K562 (cell line): ENCODE data around the gene PITHD1. TPM values are rescaled to one million over a fixed set of nuclear protein-coding genes. Genes with fewer than 3 reads are reported as not detected.
A peak's percentile ranks its signal among the peaks of the same experiment; 100 is the strongest.

ENCODE experiments used
- BDP1 ChIP-seq: IDR thresholded peaks from 3 replicates; pipeline ENCODE4 v1.6.1; 2011; ENCODE audit not compliant: insufficient read length, insufficient read depth
- BRCA1 ChIP-seq, 2 experiments: fragments of 450-650 bp in 1 of 2; sonication (generic) in 1 of 2; formaldehyde crosslinking in 1 of 2; IDR thresholded peaks; 2 replicates each; pipeline versions ENCODE4 v1.5.0 to v1.6.1; 2017 to 2020; ENCODE audit warnings: mild to moderate bottlenecking in 1 of 2, missing genetic modification reagents in 1 of 2
- CHD2 ChIP-seq: IDR thresholded peaks from 2 replicates; pipeline ENCODE4 v1.6.1; 2011; ENCODE audit warnings: low read depth, low read length
- CHD4 ChIP-seq: fragments of 200-600 bp; sonication (generic); IDR thresholded peaks from 3 replicates; pipeline ENCODE4 v1.6.1; 2012; ENCODE audit warnings: low read depth, mild to moderate bottlenecking, mixed read lengths, low read length, inconsistent platforms; ENCODE audit not compliant: insufficient read depth, insufficient replicate concordance, poor library complexity, severe bottlenecking
- ETV5 ChIP-seq: sonication (generic); formaldehyde crosslinking; IDR thresholded peaks from 2 replicates; pipeline ENCODE4 v1.4.0; 2020; ENCODE audit warnings: low read depth, mild to moderate bottlenecking, missing genetic modification reagents
- HCFC1 ChIP-seq: IDR thresholded peaks from 2 replicates; pipeline ENCODE4 v1.6.1; 2012; ENCODE audit warnings: low read depth, low read length, improper control_type of control experiment
- JUND ChIP-seq, 2 experiments: IDR thresholded peaks; 2 replicates in 1 of 2; 3 replicates in 1 of 2; pipeline ENCODE4 v1.6.1; 2011; ENCODE audit warnings: borderline replicate concordance in 2 of 2, low read depth in 2 of 2, low read length in 2 of 2, improper control_type of control experiment in 1 of 2, missing biosample characterization in 1 of 2, missing genetic modification characterization in 1 of 2, missing genetic modification reagents in 1 of 2
- MYNN ChIP-seq, 2 experiments: sonication (generic); formaldehyde crosslinking in 1 of 2; IDR thresholded peaks; 2 replicates each; pipeline versions ENCODE4 v1.5.0 to v1.6.1; 2016 to 2020; ENCODE audit warnings: antibody characterized with exemption in 1 of 2, missing genetic modification reagents in 1 of 2
- NELFE ChIP-seq: IDR thresholded peaks from 2 replicates; pipeline ENCODE4 v1.6.1; 2011; ENCODE audit warnings: mild to moderate bottlenecking; ENCODE audit not compliant: insufficient read depth, insufficient read length
- NFIC ChIP-seq: fragments of 450-650 bp; IDR thresholded peaks from 2 replicates; pipeline ENCODE4 v1.6.1; 2017; ENCODE audit warnings: mild to moderate bottlenecking, inconsistent platforms
- NR2C2 ChIP-seq, 2 experiments: fragments of 200-800 bp in 1 of 2; sonication (Bioruptor generic) in 1 of 2; sonication (generic) in 1 of 2; formaldehyde crosslinking in 1 of 2; IDR thresholded peaks; 2 replicates each; pipeline versions ENCODE4 v1.6.1 to v1.8.0; 2016 to 2022; ENCODE audit warnings: mild to moderate bottlenecking in 1 of 2, missing compliant biosample characterization in 1 of 2, missing genetic modification characterization in 1 of 2, missing genetic modification reagents in 1 of 2
- POLR2A ChIP-seq: fragments of 450-650 bp; conservative IDR thresholded peaks from 2 replicates; pipeline ENCODE4 v1.6.1; 2016
- RAD21 ChIP-seq, 2 experiments: fragments of 250-450 bp in 1 of 2; fragments of 450-650 bp in 1 of 2; sonication (Bioruptor Pico) in 1 of 2; formaldehyde crosslinking in 1 of 2; IDR thresholded peaks in 1 of 2; conservative IDR thresholded peaks in 1 of 2; 2 replicates each; pipeline versions ENCODE4 v1.4.0 to v1.8.0; 2020 to 2022; ENCODE audit warnings: mild to moderate bottlenecking in 2 of 2, moderate library complexity in 1 of 2
- RBM15 ChIP-seq: fragments of 200-400 bp; formaldehyde crosslinking; IDR thresholded peaks from 2 replicates; pipeline ENCODE4 v1.6.1; 2018; ENCODE audit warnings: mild to moderate bottlenecking, low read length, moderate library complexity; ENCODE audit not compliant: insufficient read depth
- RBM17 ChIP-seq: fragments of 200-400 bp; formaldehyde crosslinking; IDR thresholded peaks from 2 replicates; pipeline ENCODE4 v1.6.1; 2017; ENCODE audit warnings: low read depth, mild to moderate bottlenecking, low read length, borderline replicate concordance
- SPI1 ChIP-seq: IDR thresholded peaks from 2 replicates; pipeline ENCODE4 v1.6.1; 2011; ENCODE audit warnings: low read depth, low read length, control low read depth, borderline replicate concordance
- TAF9B ChIP-seq: fragments of 450-650 bp; IDR thresholded peaks from 2 replicates; pipeline ENCODE4 v1.6.1; 2018; ENCODE audit warnings: mild to moderate bottlenecking; ENCODE audit not compliant: partially characterized antibody
- TCF7 ChIP-seq: sonication (generic); IDR thresholded peaks from 2 replicates; pipeline ENCODE4 v1.6.1; 2016; ENCODE audit warnings: antibody characterized with exemption, borderline replicate concordance
- TRIM24 ChIP-seq, 2 experiments: fragments of 450-650 bp; IDR thresholded peaks; 2 replicates each; pipeline ENCODE4 v1.6.1; 2016
- ZFP30 ChIP-seq: fragments of 250-450 bp; sonication (Bioruptor Pico); IDR thresholded peaks from 2 replicates; pipeline ENCODE4 v1.8.0; 2022; ENCODE audit warnings: moderate library complexity, mild to moderate bottlenecking, inconsistent platforms, borderline replicate concordance
- ZNF23 ChIP-seq: fragments of 250-450 bp; sonication (Bioruptor Pico); IDR thresholded peaks from 2 replicates; pipeline ENCODE4 v1.4.0; 2020; ENCODE audit warnings: mild to moderate bottlenecking
- ZNF717 ChIP-seq: fragments of 250-450 bp; sonication (Bioruptor Pico); IDR thresholded peaks from 2 replicates; pipeline ENCODE4 v1.5.0; 2021
- polyA plus RNA-seq, 8 experiments: library from polyadenylated mRNA; depleted of rRNA in 4 of 8; stranded (reverse) in 5 of 8; unstranded in 3 of 8; fragments of >200 nt; fragmentation: Nextera tagmentation in 2 of 8; fragmentation: Illumina TruSeq in 1 of 8; extraction: Ambion mirVana in 2 of 8; extraction: Trizol in 1 of 8; gene quantifications; 2 replicates each; pipeline versions ENCODE4 v1.2.1 to v1.2.3, GENCODE V29; 2011 to 2014; ENCODE audit warnings: inconsistent platforms in 1 of 8, missing spikeins in 1 of 8
- total RNA-seq, 7 experiments: library from RNA; depleted of rRNA in 6 of 7; stranded (reverse); fragments of >200 nt in 6 of 7; fragmentation: Illumina TruSeq in 2 of 7; extraction: Trizol in 2 of 7; gene quantifications; 2 replicates each; pipeline versions ENCODE4 v1.2.1 to v1.2.3, GENCODE V29; 2011 to 2021; ENCODE audit warnings: low replicate concordance in 1 of 7
- TF ChIP-seq, protein P1 (sequence below): fragments of 450-650 bp; IDR thresholded peaks from 2 replicates; pipeline ENCODE4 v1.7.0; 2016; ENCODE audit warnings: borderline replicate concordance
- TF ChIP-seq, protein P2 (sequence below): conservative IDR thresholded peaks from 2 replicates; pipeline ENCODE4 v1.6.1; 2011; ENCODE audit warnings: low read depth, mild to moderate bottlenecking, low read length; ENCODE audit not compliant: control insufficient read depth

PITHD1 gene
- total and polyA plus RNA-seq, 9 of the 15 experiments (the other 6 are each of a cell fraction or from before 2014, with no cell fraction given) = 46.5 to 175 (median 149) TPM

DNA sequence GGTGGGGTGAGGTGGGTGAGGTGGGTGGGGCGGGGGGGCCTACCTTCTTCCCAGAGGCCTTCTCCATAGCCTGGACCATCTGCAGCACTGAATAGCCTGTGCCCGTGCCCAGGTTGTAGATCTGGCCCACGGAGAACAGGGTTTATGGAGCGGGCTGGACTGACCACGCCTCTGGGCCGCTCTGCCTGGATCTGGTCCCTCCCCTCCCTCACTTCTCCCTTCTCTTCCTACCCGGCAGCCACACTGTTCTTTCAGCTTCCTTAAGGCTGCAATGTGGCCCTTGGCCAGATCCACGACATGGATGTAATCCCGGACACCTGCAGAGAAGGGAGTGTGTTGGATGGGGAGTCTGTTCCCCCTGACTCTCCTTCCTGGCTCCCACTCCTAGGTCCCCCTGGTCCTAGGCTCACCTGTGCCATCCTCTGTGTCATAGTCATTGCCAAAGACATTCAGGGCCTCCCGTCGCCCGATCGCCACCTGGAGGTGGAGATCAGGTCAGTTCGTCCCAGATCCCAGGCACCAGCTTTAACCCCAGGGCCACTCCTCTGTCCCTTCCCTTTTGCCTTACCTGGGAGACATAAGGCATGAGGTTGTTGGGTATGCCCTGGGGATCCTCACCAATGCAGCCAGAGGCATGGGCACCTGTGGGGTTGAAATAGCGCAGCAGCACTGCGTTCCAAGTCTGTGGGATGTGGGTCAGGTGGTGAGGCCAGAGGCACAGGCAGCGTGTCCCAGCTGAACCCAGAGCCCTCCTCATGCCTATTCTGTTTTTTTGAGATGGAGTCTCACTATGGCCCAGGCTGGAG is 18.5 kb downstream of the PITHD1 start (continued):
- TF ChIP-seq, protein P1, sequence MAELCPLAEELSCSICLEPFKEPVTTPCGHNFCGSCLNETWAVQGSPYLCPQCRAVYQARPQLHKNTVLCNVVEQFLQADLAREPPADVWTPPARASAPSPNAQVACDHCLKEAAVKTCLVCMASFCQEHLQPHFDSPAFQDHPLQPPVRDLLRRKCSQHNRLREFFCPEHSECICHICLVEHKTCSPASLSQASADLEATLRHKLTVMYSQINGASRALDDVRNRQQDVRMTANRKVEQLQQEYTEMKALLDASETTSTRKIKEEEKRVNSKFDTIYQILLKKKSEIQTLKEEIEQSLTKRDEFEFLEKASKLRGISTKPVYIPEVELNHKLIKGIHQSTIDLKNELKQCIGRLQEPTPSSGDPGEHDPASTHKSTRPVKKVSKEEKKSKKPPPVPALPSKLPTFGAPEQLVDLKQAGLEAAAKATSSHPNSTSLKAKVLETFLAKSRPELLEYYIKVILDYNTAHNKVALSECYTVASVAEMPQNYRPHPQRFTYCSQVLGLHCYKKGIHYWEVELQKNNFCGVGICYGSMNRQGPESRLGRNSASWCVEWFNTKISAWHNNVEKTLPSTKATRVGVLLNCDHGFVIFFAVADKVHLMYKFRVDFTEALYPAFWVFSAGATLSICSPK = no peak
- no peak for TF ChIP-seq ETV5 (CRISPR knock-in tag)
- TF ChIP-seq TRIM24 (IDR thresholded peaks at IDR 0.05) = no peak
- no peak for TF ChIP-seq RBM15
- TF ChIP-seq RBM17 = no peak
- TF ChIP-seq CHD2 = no peak
- peak; percentile 49 for TF ChIP-seq POLR2A
- TF ChIP-seq ZNF717 (CRISPR knock-in tag) = no peak
- TF ChIP-seq, protein P2, sequence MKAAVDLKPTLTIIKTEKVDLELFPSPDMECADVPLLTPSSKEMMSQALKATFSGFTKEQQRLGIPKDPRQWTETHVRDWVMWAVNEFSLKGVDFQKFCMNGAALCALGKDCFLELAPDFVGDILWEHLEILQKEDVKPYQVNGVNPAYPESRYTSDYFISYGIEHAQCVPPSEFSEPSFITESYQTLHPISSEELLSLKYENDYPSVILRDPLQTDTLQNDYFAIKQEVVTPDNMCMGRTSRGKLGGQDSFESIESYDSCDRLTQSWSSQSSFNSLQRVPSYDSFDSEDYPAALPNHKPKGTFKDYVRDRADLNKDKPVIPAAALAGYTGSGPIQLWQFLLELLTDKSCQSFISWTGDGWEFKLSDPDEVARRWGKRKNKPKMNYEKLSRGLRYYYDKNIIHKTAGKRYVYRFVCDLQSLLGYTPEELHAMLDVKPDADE = no peak
- no peak for TF ChIP-seq TCF7
- TF ChIP-seq NR2C2 (CRISPR knock-in tag; IDR thresholded peaks at IDR 0.05) = no peak
- TF ChIP-seq NR2C2 (tag; IDR thresholded peaks at IDR 0.05) = no peak
- TF ChIP-seq CHD4 = no peak
- no peak for TF ChIP-seq BRCA1 (IDR thresholded peaks at IDR 0.05)
- no peak for TF ChIP-seq BRCA1 (CRISPR knock-in tag; IDR thresholded peaks at IDR 0.05)
- 0 out of 2 replicates have a peak, but pooled peaks have one; percentile 9 for TF ChIP-seq MYNN (IDR thresholded peaks at IDR 0.05)
- no peak for TF ChIP-seq MYNN (CRISPR knock-in tag; IDR thresholded peaks at IDR 0.05)
- no peak for TF ChIP-seq ZFP30
- TF ChIP-seq NFIC = no peak
- TF ChIP-seq RAD21 (CRISPR knock-in tag; conservative IDR thresholded peaks at IDR 0.05 in 1 of 2, IDR thresholded peaks at IDR 0.05 in 1 of 2) = peak in 1 of 2 experiments; percentile 18; a peak in 1 of 4 replicates
- no peak for TF ChIP-seq ZNF23 (CRISPR knock-in tag)
- no peak for TF ChIP-seq JUND (IDR thresholded peaks at IDR 0.05; ENCODE audit: borderline replicate concordance, low read depth, low read length)
- no peak for TF ChIP-seq JUND (tag; IDR thresholded peaks at IDR 0.05; ENCODE audit: borderline replicate concordance, low read depth, low read length)
- TF ChIP-seq BDP1 = no peak
- TF ChIP-seq HCFC1 = no peak
- no peak for TF ChIP-seq NELFE
- TF ChIP-seq TAF9B = no peak
- no peak for TF ChIP-seq SPI1
